Femur (tissue), 1 donor: ENCODE measurements around the gene RMI2.
A peak's percentile ranks its signal among the peaks of the same experiment; 100 is the strongest.

Experiments
- DNase-seq: peaks from one replicate; pipeline ENCODE4 v3.0.0-alpha.2; 2017

RMI2 gene

GRCh38 chr16:11386791-11387546 is 41.7 kb downstream of the RMI2 start:
- peak; percentile 58 for DNase-seq

DNA sequence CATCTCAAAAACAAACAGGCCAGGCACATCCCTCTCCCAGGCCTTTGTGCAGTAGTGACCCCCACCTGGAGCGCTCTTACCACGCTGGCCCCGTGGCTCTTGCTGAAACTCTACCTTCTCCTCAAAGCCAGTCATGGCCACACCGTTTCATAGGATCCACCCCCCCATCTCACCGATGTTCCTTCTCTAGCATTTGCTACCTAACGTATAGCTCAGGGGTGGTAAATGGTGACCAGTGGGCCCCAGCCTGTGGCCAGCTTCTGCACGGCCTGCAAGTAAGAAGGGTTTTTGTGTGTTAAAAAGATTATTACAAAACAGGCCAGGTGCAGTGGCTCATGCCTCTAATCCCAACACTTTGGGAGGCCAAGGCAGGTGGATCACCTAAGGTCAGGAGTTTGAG is 43.8 kb downstream of the RMI2 start:
- DNase-seq: no peak

DNA sequence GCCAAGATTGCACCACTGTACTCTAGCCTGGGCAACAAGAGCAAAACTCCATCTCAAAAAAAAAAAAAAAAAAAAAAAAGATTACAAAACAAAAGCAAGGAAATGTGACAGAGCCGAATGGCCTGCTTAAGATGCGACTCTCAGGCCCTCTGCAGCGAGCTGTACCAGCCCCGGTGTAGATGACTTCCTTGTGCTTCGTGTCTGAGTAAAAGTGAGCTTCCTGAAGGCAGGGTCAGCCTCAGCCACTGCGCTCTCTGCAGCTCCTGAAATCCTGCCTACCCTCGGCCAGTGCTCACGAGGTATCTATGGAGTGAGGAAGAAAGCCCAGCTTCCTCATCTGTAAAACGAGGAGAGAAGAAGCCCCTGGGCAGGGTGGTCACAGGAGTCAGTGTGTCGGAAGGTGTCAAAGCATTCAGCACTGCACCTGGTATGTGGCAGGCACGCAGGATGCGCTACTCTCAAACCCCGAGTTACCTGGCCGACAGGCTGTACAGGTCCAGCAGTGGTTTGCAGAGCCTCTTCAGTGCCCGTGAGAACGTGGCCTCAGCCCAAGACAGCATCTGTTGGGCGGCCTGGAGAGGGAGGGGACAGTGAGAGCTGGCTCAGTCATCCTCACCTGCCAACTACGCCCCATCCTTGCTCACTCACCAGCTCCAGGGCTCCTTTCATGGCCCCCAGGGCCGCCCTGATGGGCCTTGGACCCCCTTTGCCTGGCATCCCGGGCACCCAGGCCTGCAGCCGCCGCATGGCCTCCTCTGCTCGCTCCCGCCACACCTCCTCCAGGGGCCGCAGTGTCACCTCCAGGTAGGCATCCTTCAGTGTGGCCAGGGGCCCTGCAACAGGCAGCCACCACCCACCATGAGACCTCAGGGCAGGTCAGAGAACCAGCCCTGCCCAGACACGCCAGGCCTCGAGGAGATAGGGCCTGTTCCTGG is 44.6 kb downstream of the RMI2 start:
- no peak for DNase-seq

GRCh38 chr16:11390573-11391495 is 45.6 kb downstream of the RMI2 start:
- DNase-seq: no peak

GRCh38 chr16:11391576-11391975 is 46.3 kb downstream of the RMI2 start:
- DNase-seq: no peak

GRCh38 chr16:11392041-11392581 is 46.9 kb downstream of the RMI2 start:
- no peak for DNase-seq

DNA sequence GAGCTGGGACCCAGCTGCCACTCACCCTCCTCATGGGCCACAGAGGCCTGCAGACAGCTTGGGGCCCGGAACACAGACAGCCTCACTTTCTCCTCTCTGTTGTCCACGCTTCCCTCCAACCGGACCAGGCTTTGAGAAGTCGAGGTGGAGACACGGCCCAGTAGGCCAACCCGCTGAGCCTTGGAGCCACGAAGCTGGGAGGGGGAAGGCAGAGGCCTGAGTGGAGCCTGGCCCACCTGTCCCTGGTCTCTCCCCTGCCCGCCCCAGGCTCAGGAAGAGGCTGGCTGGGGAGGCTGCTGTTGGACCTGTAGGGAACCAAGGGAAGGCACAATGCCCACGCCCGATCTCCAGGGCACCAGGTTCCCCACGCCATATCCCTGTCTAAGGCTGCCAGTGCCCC is 48.1 kb downstream of the RMI2 start:
- DNase-seq: no peak

DNA sequence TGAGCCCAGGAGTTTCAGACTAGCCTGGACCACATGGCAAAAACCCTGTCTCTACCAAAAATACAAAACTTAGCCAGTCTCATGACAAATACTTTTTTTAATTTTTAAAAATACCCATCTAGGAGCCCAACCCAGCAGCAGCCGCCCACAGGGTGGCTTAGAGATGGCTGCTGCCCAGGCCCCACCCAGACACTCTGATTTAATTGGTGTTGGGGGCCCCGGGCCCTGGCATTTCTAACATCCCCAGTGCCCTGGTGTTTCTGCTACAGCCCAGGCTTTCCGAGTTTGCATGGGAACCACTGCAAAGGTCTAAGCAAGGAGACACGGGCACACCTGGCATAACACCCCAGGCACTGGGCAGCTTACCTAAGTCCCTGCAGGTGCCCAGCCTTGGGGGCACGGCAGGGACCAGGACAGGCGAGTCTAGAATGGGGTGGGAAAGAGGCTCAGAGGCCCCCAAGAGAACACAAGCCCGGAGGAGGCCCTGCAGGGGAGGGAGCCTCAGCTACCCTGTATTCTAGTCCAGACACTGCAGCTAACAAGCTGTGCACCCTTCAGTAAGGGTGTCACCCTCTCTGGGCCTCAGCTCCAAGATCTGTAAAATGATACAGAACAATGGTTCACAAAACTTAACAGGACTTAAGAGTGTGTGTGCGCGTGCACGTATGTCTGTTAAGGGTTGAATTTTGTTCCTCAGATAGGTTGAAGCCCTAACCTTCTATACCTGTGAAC is 48.8 kb downstream of the RMI2 start:
- DNase-seq: no peak

GRCh38 chr16:11394593-11394960 is 49.3 kb downstream of the RMI2 start:
- no peak for DNase-seq

DNA sequence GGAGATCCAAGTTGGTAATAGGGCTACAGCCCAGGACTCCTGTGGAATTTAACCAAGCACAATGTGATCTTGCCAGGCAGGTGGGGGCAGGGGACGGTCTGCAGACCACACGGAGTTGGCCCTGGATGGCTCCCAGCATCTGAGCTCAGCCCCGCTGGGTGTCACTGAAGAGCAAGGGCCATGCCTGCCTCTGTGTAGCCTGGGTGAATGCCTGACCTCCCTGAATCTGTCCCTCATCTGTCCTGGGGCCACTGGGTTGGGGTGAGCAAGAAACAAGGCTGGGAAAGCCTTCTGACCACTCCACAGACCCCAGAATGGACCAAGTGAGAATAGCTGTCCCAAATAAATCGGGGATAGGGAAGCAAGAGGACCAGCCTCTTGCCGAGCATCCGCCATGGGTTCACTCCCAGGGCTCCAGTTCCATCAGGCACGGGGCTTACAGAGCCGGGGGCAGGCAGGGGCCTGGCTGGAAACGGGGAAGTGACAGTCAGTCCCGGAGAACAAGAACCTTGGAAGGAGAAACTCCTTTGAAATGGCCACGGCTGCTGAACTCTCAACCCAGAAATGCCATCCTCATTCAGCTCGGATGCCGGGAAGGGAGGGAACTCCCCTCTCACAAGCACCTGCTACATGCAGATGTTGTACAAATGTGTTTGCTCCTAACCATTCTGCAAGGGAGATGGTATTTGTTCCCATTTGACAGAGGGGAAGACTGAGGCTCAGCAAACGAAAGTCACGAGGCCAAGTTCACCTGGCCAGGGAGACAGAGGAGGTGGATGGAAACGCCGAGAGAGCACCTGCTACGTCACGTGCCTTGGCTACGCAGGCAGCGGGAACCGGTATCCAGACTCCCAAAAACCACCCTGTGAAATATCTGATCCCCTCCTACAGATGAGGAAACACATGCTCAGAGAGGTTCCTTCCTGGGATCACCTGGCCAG is 50.0 kb downstream of the RMI2 start:
- no peak for DNase-seq

DNA sequence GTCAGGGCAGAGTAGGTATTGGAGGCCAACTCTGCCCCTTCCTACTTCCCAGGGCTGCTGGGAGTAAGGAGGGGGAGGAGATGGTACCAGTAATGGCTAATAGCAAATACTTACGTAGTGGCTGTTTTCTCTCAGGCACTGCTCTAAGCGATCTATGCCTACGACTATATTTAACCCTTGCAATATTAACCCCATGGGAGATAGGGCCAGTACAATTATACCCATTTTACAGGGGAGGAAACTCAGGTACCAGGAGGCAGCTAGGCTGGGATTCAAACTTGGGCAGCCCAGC is 50.6 kb downstream of the RMI2 start:
- no peak for DNase-seq

GRCh38 chr16:11396241-11397048 is 51.2 kb downstream of the RMI2 start:
- DNase-seq: peak; percentile 86

- DNase-seq: no peak
Measured at GRCh38 chr16:11398136-11398535, 52.9 kb downstream of the RMI2 start.

DNA sequence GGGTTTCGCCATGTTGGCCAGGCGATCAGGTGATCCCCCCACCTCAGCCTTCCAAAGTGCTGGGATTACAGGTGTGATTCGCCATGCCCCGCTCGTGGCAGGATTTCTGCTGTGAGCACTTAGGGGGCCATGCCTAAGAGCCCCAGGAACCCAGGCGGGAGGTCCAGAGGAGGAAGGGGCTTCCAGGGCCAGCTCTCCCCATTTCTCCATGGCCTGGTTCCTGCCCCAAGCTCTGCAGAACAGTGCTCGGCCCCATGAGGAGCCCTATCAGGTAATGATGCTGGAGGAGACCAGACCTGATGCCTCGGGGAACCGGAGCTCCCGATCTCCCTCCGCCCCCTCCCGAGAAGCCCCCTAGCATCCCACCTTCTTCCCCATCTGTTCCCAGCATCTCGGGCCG is 53.6 kb downstream of the RMI2 start:
- DNase-seq: no peak

- DNase-seq: no peak
Measured at GRCh38 chr16:11399261-11399831, 54.1 kb downstream of the RMI2 start.

- DNase-seq: no peak
Measured at GRCh38 chr16:11400076-11400475, 54.8 kb downstream of the RMI2 start.
